GM10248 (cell line): ENCODE data around the gene TASP1.

Experiments
- CTCF ChIA-PET: fragments of 300-600 bp; sonication (Branson Sonifier 250); formaldehyde crosslinking; extraction: SDS; loops from one replicate; lab custom pipeline; 2021; ENCODE audit warnings: antibody characterized with exemption; lab: Yijun Ruan, JAX
- POLR2A ChIA-PET: fragments of 350-650 bp; sonication (Branson Sonifier 250); formaldehyde crosslinking; extraction: SDS; loops from one replicate; lab custom pipeline; 2020; ENCODE audit warnings: antibody characterized with exemption; lab: Yijun Ruan, JAX
- DNase-seq: peaks from one replicate; pipeline ENCODE4 v3.0.0; 2012; ENCODE audit errors: extremely low spot score
- TF ChIP-seq, protein P1 (sequence below): IDR thresholded peaks from 2 replicates; pipeline ENCODE4 v1.5.1; 2012; ENCODE audit warnings: mild to moderate bottlenecking, low read depth; ENCODE audit errors: extremely low read depth, missing control alignments, control extremely low read depth

The TASP1 gene

DNA sequence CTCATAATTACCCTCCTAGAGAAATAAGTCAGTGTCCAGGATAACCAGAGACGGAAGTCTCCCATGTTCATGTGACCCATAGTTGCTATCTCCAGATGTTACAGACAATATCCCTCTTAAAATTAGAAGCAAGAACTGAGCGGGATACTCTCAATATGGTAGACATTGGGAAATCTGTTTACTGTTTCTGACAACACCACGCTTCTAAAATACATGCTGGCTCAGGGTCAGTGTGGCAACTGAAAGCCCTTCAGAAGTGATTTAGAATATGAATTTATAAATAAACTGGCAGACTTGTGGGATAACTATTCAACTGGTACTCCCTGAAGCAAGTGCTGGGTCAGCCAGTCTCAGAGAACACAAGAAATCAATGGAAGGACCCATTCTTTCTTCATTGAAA, 108.6 kb downstream of the TASP1 start:
- ChIA-PET POLR2A (no interaction called here), CTCF (interaction anchor here (2.6 to 3.0 kb wide), 2 partner anchors 8 to 16 kb away, joined by 13 to 40 read pairs; no protein-coding TSS in a partner anchor)
- TF ChIP-seq, protein P1, sequence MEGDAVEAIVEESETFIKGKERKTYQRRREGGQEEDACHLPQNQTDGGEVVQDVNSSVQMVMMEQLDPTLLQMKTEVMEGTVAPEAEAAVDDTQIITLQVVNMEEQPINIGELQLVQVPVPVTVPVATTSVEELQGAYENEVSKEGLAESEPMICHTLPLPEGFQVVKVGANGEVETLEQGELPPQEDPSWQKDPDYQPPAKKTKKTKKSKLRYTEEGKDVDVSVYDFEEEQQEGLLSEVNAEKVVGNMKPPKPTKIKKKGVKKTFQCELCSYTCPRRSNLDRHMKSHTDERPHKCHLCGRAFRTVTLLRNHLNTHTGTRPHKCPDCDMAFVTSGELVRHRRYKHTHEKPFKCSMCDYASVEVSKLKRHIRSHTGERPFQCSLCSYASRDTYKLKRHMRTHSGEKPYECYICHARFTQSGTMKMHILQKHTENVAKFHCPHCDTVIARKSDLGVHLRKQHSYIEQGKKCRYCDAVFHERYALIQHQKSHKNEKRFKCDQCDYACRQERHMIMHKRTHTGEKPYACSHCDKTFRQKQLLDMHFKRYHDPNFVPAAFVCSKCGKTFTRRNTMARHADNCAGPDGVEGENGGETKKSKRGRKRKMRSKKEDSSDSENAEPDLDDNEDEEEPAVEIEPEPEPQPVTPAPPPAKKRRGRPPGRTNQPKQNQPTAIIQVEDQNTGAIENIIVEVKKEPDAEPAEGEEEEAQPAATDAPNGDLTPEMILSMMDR: no peak
- no peak for DNase-seq

DNA sequence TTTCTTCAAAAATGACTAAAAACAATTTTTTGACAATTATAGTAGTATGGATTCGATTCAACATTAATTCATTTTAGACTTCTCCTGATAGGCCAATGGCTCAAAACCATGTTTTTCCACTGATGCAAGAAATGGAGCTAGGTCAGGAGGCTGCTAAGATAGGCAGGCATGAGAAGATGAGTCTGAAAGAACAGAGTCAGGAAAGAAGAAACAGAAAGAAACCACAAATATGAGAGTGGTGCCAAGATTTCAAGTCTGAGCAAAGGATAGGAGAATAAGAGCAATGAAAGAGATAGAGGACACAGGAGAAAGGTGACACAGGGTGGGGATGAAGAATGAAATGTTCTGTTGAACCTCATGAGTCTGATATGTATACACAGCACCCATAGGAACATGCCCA, 112.2 kb downstream of the TASP1 start:
- no peak for DNase-seq
- ChIA-PET POLR2A (no interaction called here), CTCF (interaction anchor here (1.5 kb wide), 1 partner anchor 20 kb away, joined by 5 read pairs; no protein-coding TSS in a partner anchor)
- TF ChIP-seq, protein P1: no peak

DNA sequence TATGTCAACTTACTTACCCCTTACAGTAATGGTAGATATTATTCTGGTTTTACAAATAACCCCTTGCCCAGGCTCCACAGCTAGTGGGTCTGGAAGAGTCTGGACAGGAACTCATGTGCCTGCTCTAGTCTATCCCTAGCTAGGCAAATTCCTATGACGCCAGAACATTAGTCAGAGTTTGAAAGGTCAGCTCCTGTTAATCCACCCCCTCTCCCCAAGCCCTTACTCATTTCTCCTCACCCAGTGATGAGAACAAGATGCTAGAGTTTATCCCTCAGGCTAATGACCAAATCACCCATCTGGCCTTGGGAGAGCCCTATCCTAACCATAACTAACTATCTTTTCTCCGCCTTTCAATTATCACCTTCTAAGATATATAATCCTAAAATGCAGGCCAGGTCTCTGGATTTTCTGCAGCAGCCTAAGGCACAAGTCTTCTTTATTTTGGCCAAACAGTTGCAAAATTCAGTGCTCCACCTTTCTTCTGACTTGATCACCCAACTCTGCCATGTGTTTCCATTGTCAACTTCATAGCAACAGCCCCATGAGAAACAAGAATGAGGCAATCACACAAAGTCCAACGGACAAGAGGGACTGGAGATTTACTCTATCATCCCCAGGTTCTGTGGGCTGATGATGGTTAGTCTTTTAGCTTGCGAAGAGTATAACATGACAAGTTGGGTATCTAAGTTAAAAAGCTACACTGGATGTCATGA, 113.3 kb downstream of the TASP1 start:
- TF ChIP-seq, protein P1: no peak
- ChIA-PET POLR2A (no interaction called here), CTCF (interaction anchor here (0.6 to 1.5 kb wide), 5 partner anchors 9 to 21 kb away, joined by 3 to 6 read pairs (median 3); no protein-coding TSS in a partner anchor)
- no peak for DNase-seq

DNA sequence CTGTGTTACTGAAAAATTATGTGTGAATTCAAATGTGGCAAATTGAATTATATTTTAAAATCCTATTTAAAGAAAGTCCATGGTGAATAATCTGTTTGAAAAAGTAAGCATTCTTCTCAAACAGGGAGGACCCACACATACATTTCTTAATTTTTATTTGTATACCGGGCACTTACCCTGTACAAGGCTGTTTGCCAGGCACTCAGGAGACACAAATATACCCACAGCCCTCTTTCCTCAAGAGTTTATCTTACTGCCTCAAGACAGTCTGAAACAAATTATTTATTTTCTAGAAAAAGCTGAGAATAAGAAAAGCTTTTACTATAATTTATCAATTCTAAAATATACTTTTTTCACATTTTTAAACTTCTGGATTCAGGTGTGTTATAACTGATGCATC, 114.4 kb downstream of the TASP1 start:
- TF ChIP-seq, protein P1: no peak
- ChIA-PET CTCF (interaction anchor here (1.2 to 1.4 kb wide), 2 partner anchors 13 to 22 kb away, joined by 3 read pairs; no protein-coding TSS in a partner anchor), POLR2A (no interaction called here)
- no peak for DNase-seq

DNA sequence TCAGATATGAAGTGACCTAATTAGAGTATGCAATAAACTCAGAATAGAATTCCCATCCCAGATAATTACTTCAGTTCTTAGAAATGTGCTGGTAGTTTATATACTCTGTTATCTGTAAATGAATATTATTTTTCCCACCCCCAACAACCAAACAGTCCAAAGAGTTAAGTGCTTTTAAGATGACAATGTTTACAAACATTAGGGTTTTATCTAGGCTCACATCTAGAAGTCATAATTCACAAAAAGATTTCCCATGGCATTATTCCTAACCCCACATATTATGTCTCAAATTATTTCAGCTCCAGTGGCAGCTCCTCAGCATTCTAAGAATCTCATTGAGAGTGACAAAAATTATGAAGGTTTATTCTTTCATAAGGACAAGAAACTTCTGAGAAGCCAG, 120.9 kb downstream of the TASP1 start:
- POLR2A ChIA-PET: no interaction called here
- TF ChIP-seq, protein P1: no peak
- CTCF ChIA-PET: interaction anchor here (2.6 kb wide), 1 partner anchor 29 kb away, joined by 13 read pairs; no protein-coding TSS in a partner anchor

DNA sequence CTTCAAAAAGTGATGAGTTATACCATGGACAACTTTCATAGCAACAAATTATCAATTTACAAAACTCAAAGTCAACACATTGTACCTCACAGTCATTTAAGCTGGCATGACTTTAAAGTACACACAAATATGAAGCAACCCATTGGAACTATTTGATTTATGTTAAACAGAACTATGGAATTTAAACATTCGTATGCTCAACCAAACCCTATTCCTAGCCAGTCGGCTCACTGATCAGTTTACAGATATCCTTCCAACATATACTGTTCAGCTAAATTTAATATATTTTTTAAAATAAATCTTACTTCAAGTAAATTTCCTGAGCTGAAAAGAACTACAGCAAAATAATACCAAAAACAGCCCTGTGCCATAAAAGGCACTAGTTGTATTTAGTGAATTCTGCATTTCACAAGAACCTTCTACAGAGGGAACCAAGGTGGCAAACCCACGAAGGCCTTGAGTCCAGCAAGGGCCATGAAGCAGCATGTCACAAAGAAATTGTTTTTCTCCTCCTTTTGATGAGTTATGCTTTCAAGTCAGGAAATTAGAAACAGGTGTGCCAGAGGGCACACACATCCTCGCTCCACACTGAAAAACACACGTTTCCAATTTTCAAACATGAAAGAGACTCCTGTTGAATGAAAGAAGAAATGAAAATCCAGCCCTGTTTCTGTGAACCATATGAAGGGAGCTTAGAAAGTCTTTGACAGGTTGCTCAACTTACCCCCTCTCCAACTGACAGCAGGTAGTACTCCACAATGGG, 122.8 kb downstream of the TASP1 start:
- POLR2A ChIA-PET: no interaction called here
- CTCF ChIA-PET: interaction anchor here (0.6 to 2.6 kb wide), 4 partner anchors 9 to 58 kb away, joined by 3 to 13 read pairs (median 4); no protein-coding TSS in a partner anchor
- no peak for DNase-seq
- TF ChIP-seq, protein P1: no peak

More for the DNA sequence above, 120.9 kb downstream of the TASP1 start:
- DNase-seq: no peak
